ENCODE data around the gene CLASRP. TPM values are rescaled to one million over a fixed set of nuclear protein-coding genes. Genes with fewer than 3 reads are reported as not detected.

The CLASRP gene
- total RNA-seq, 1 experiment from 2014 or later, result 38.9 TPM

GRCh38 chr19:45025264-45025663 is 13.6 kb upstream of the CLASRP start:
- no peak for TF ChIP-seq EZH2 (IDR thresholded peaks at IDR 0.05; ENCODE audit: low read length, unreplicated experiment)
- no peak for TF ChIP-seq CTCF (conservative IDR thresholded peaks at IDR 0.05; ENCODE audit: low read depth, low read length)
- no peak for TF ChIP-seq EZH2phosphoT487 (IDR thresholded peaks at IDR 0.05; ENCODE audit: borderline replicate concordance, low read length)
- Histone ChIP-seq H3K9me2 (replicated peaks; ENCODE audit: low read length) (no peaks in the 10 kb centered on the region), H3K79me2 (ENCODE audit: low read length) (no peaks in the 10 kb centered on the region), H3K4me3 (ENCODE audit: low read length) (no peak overlapping the region), H3K9me3 (ENCODE audit: low read length) (no peaks in the 10 kb centered on the region), H3K27ac (ENCODE audit: low read length) (no peak overlapping the region), H4K20me1 (ENCODE audit: low read length) (no peaks in the 10 kb centered on the region), H3K4me2 (ENCODE audit: low read length) (no peak overlapping the region), H3K9ac (ENCODE audit: low read length) (no peak overlapping the region), H3K27me3 (ENCODE audit: low read length) (no peaks in the 10 kb centered on the region), H2AFZ (ENCODE audit: low read length) (no peak overlapping the region), H3K36me3 (ENCODE audit: low read depth, low read length) (no peaks in the 10 kb centered on the region), H3K4me1 (ENCODE audit: insufficient read depth, low read length) (no peaks in the 10 kb centered on the region), H3F3A (ENCODE audit: low read length, unreplicated experiment) (no peaks in the 10 kb centered on the region)
- no TSS peak for BruUV-seq (replicated peaks)
- intact Hi-C loops (cut with micrococcal nuclease), result no loop called here
- no peak for DNase-seq
- ChIA-PET CTCF (no interaction called here), POLR2A (ENCODE audit: unreplicated experiment) (no interaction called here)
- no peak for ATAC-seq

- no peaks in the 10 kb centered on the region for H4K20me1 ChIP-seq (ENCODE audit: low read length)
- no peak for ATAC-seq
- H3K36me3 ChIP-seq (ENCODE audit: low read depth, low read length), result no peaks in the 10 kb centered on the region
- no peaks in the 10 kb centered on the region for H3K79me2 ChIP-seq (ENCODE audit: low read length)
- no peak overlapping the region for H3K4me3 ChIP-seq (ENCODE audit: low read length)
- no peaks in the 10 kb centered on the region for H3K27me3 ChIP-seq (ENCODE audit: low read length)
- H2AFZ ChIP-seq (ENCODE audit: low read length), result no peak overlapping the region
- no peaks in the 10 kb centered on the region for H3F3A ChIP-seq (ENCODE audit: low read length, unreplicated experiment)
- H3K4me1 ChIP-seq (ENCODE audit: insufficient read depth, low read length), result no peaks in the 10 kb centered on the region
- no peaks in the 10 kb centered on the region for H3K9me3 ChIP-seq (ENCODE audit: low read length)
- TF ChIP-seq EZH2 (IDR thresholded peaks at IDR 0.05; ENCODE audit: low read length, unreplicated experiment), result no peak
- no peak for TF ChIP-seq CTCF (conservative IDR thresholded peaks at IDR 0.05; ENCODE audit: low read depth, low read length)
- TF ChIP-seq EZH2phosphoT487 (IDR thresholded peaks at IDR 0.05; ENCODE audit: borderline replicate concordance, low read length), result no peak
- H3K9ac ChIP-seq (ENCODE audit: low read length), result no peak overlapping the region
- intact Hi-C loops (cut with micrococcal nuclease), result no loop called here
- H3K27ac ChIP-seq (ENCODE audit: low read length), result no peak overlapping the region
- no peak for DNase-seq
- no TSS peak for BruUV-seq (replicated peaks)
- POLR2A ChIA-PET (ENCODE audit: unreplicated experiment), result interaction anchor here (0.6 kb wide), 1 partner anchor 11 kb away, joined by 3 read pairs; the partner anchor contains the start of gene CLASRP
- H3K9me2 ChIP-seq (replicated peaks; ENCODE audit: low read length), result no peaks in the 10 kb centered on the region
- no peak overlapping the region for H3K4me2 ChIP-seq (ENCODE audit: low read length)
- CTCF ChIA-PET, result no interaction called here
These were observed 11.5 kb upstream of the CLASRP start for GRCh38 chr19:45027371-45027770.

GRCh38 chr19:45030825-45031224 is 8.0 kb upstream of the CLASRP start:
- Histone ChIP-seq H3K9ac (ENCODE audit: low read length) (no peak overlapping the region), H3K4me1 (ENCODE audit: insufficient read depth, low read length) (no peaks in the 10 kb centered on the region), H3K4me3 (ENCODE audit: low read length) (no peak overlapping the region), H3K9me2 (replicated peaks; ENCODE audit: low read length) (no peaks in the 10 kb centered on the region), H3K4me2 (ENCODE audit: low read length) (no peak overlapping the region), H3K27me3 (ENCODE audit: low read length) (no peaks in the 10 kb centered on the region), H3F3A (ENCODE audit: low read length, unreplicated experiment) (no peaks in the 10 kb centered on the region), H3K79me2 (ENCODE audit: low read length) (no peaks in the 10 kb centered on the region), H3K36me3 (ENCODE audit: low read depth, low read length) (no peaks in the 10 kb centered on the region), H4K20me1 (ENCODE audit: low read length) (no peaks in the 10 kb centered on the region), H3K27ac (ENCODE audit: low read length) (no peak overlapping the region), H3K9me3 (ENCODE audit: low read length) (no peaks in the 10 kb centered on the region), H2AFZ (ENCODE audit: low read length) (no peak overlapping the region)
- no peak for ATAC-seq
- no TSS peak for BruUV-seq (replicated peaks)
- no peak for TF ChIP-seq EZH2 (IDR thresholded peaks at IDR 0.05; ENCODE audit: low read length, unreplicated experiment)
- no peak for TF ChIP-seq CTCF (conservative IDR thresholded peaks at IDR 0.05; ENCODE audit: low read depth, low read length)
- no peak for TF ChIP-seq EZH2phosphoT487 (IDR thresholded peaks at IDR 0.05; ENCODE audit: borderline replicate concordance, low read length)
- CTCF ChIA-PET, result no interaction called here
- POLR2A ChIA-PET (ENCODE audit: unreplicated experiment), result no interaction called here
- DNase-seq, result no peak
- intact Hi-C loops (cut with micrococcal nuclease), result no loop called here

Data from PC-3 (cell line).